Spleen (tissue), 11 donors: ENCODE measurements around the gene ODAD4. TPM values are rescaled to one million over a fixed set of nuclear protein-coding genes. Genes with fewer than 3 reads are reported as not detected.
A peak's percentile ranks its signal among the peaks of the same experiment; 100 is the strongest.
"Not testable (repeated sequence)": the region's sequence is repeated elsewhere in the genome, so short reads cannot be mapped to it uniquely, and the experiment has no call there.

Experiments
- DNase-seq: peaks from one replicate; pipeline ENCODE4 v3.0.0-alpha.2; 2020
- H3K27ac ChIP-seq, 8 donors: fragments of 200-600 bp; sonication (generic) in 7 of 8; 1 replicate in 4 of 8; 2 replicates in 4 of 8; pipeline versions ENCODE4 v1.5.0 to v1.8.0; 2016 to 2021; ENCODE audit warnings: inconsistent platforms in 4 of 8, mild to moderate bottlenecking in 4 of 8, moderate library complexity in 1 of 8
- H3K27me3 ChIP-seq, 7 donors: fragments of 200-600 bp; sonication (generic) in 6 of 7; replicated peaks in 1 of 7; 1 replicate in 4 of 7; 2 replicates in 3 of 7; pipeline versions ENCODE4 v1.5.0 to v1.8.0; 2016 to 2021; ENCODE audit warnings: inconsistent platforms in 3 of 7, mild to moderate bottlenecking in 1 of 7
- H3K36me3 ChIP-seq, 6 donors: fragments of 200-600 bp; sonication (generic) in 5 of 6; 1 replicate in 4 of 6; 2 replicates in 2 of 6; pipeline versions ENCODE4 v1.5.0 to v1.8.0; 2016 to 2021; ENCODE audit warnings: inconsistent platforms in 2 of 6
- H3K4me1 ChIP-seq, 6 donors: fragments of 200-600 bp; sonication (generic) in 5 of 6; 1 replicate in 3 of 6; 2 replicates in 3 of 6; pipeline versions ENCODE4 v1.5.0 to v1.8.0; 2016 to 2021; ENCODE audit warnings: inconsistent platforms in 3 of 6
- H3K4me3 ChIP-seq, 8 donors: fragments of 200-600 bp; sonication (generic) in 7 of 8; 1 replicate in 4 of 8; 2 replicates in 4 of 8; pipeline versions ENCODE4 v1.5.0 to v1.8.0; 2016 to 2021; ENCODE audit warnings: inconsistent platforms in 4 of 8, mild to moderate bottlenecking in 4 of 8, moderate library complexity in 2 of 8
- H3K9me3 ChIP-seq, 8 donors: fragments of 200-600 bp; sonication (generic) in 7 of 8; 1 replicate in 4 of 8; 2 replicates in 4 of 8; pipeline versions ENCODE4 v1.5.0 to v1.8.0; 2016 to 2021; ENCODE audit warnings: inconsistent platforms in 4 of 8
- POLR2A ChIP-seq, 3 donors: fragments of 450-650 bp; IDR thresholded peaks; one replicate each; pipeline ENCODE4 v1.5.1; 2017; ENCODE audit warnings: antibody characterized with exemption in 3 of 3, mild to moderate bottlenecking in 1 of 3
- POLR2AphosphoS5 ChIP-seq, 3 donors: sonication (generic); formaldehyde crosslinking; IDR thresholded peaks; one replicate each; pipeline ENCODE4 v1.5.1; 2017; ENCODE audit warnings: antibody characterized with exemption in 3 of 3
- WGBS, 5 donors: extraction: QIAGEN DNeasy Blood & Tissue Kit in 3 of 5; methylation state at CpG; one replicate each; pipeline versions ENCODE4 v1.1.5 to v1.1.7; 2013 to 2018; 5-methylcytosine and 5-hydroxymethylcytosine counted together
- intact Hi-C: fragments of 100-400 bp; cut with DNase I; formaldehyde crosslinking; loops from one replicate; pipeline ENCODE4 v1.15.0; 2023; ENCODE audit warnings: low total_unique reads
- polyA plus RNA-seq, 3 donors: library from polyadenylated mRNA; stranded (reverse); fragments of 200-250 nt; gene quantifications; one replicate each; pipeline ENCODE4 v1.2.1, GENCODE V29; 2013
- total RNA-seq, 7 donors: library from RNA; depleted of rRNA in 3 of 7; stranded (reverse); fragments of >200 nt in 3 of 7; fragmentation: NEBNext Ultra II Directional in 4 of 7; extraction: Animal tissue kit (Norgen Biotek cat#: 25700) in 4 of 7; gene quantifications; one replicate each; pipeline versions ENCODE4 v1.1.0 to v1.2.1, GENCODE V29; 2016 to 2021
- TF ChIP-seq, protein P1 (sequence below), 11 experiments: fragments of 200-600 bp in 7 of 11; fragments of 450-650 bp in 4 of 11; sonication (generic) in 4 of 11; IDR thresholded peaks in 8 of 11; conservative IDR thresholded peaks in 3 of 11; 1 replicate in 7 of 11; 2 replicates in 4 of 11; pipeline versions ENCODE4 v1.4.0 to v1.8.0; 2016 to 2021; ENCODE audit warnings: antibody characterized with exemption in 11 of 11, inconsistent platforms in 4 of 11, mild to moderate bottlenecking in 1 of 11
- donor health status: healthy with polysubstance abuse.
- donor health status: DM: no; HTN: no; CAD: no; lungs with moderate emphysema.
- donor health status: DM: no; HTN: no; CAD: no.
- donor health status: Bipolar disorder and iron deficiency.
- donor health status: healthy.
- donor health status: DM: no; HTN: no; CAD: no.
- donor health status: DM: yes; HTN: yes; CAD: no.

Gene ODAD4
- total and polyA plus RNA-seq, 10 donors = 0.20 to 1.0 (median 0.33) TPM; not detected in 4

DNA sequence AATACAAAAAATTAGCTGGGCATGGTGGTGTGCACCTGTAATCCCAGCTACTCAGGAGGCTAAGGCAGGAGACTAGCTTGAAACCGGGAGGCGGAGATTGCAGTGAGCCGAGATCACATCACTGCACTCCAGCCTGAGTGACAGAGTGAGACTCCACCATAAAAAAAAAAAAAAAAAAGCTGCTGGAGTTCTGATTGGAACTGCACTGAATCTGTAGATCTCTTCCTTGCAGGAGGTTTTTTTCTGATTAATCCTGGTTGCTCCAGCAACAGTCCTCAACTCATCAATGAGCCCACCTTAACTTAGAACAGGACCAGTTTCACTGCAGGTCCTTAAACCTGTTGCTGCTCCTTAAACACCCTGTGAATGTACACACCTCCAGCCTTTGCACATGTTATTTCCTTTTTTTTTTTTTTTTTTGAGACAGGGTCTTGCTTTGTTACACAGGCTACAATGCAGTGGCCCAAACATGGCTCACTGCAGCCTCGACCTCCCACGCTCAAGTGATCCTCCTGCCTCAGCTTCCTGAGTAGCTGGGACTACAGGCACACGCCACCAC is 1.6 kb upstream of the ODAD4 start:
- Histone ChIP-seq H3K27ac (peak overlapping the region in 1 of 8 donors; percentile 90), H3K36me3 (no peaks in the 10 kb centered on the region), H3K9me3 (no peaks in the 10 kb centered on the region), H3K4me1 (peaks cover 6 to 55% (median 26%) of the 10 kb centered on the region in 6 donors), H3K4me3 (no peak overlapping the region), H3K27me3 (no peaks in the 10 kb centered on the region)
- 71 to 84% (median 76%) methylated on average over 6 of the region's 6 CpGs for WGBS, 5 donors
- DNase-seq = no peak
- intact Hi-C loops = no loop called here
- TF ChIP-seq POLR2AphosphoS5 (IDR thresholded peaks at IDR 0.05) = no peak

DNA sequence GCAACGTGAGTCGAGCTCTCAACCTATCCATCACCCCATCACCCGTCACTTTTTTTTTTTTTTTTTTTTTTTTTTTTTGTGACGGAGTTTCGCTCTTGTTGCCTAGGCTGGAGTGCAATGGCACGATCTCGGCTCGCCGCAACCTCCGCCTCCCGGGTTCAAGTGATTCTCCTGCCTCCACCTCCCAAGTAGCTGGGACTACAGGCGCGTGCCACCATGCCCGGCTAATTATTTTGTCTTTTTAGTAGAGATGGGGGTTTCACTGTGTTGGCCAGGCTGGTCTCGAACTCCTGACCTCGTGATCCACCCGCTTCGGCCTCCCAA is 378 bp downstream of the ODAD4 start:
- 51 to 57% (median 54%) methylated on average over 17 to 18 of the region's 18 CpGs for WGBS, 5 donors
- not testable (repeated sequence) for DNase-seq, H3K27me3 ChIP-seq

DNA sequence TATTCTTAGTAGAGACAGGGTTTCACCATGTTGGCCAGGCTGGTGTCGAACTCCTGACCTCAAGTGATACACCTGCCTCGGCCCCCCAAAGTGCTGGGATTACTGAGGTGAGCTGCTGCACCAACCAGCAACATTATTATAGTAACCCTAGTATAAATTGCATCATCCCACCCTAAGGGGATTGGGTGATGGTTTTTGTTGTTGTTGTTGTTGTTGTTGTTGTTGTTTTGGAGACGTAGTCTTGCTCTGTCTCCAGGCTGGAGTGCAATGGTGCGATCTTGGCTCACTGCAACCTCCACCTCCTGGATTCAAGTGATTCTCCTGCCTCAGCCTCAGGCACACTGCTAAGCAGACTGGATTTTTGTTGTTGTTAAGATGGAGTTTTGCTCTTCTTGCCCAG is 1.3 kb downstream of the ODAD4 start:
- peaks cover 6 to 48% (median 26%) of the 10 kb centered on the region in 6 donors for H3K4me1 ChIP-seq
- H3K9me3 ChIP-seq, intact Hi-C loops, H3K36me3 ChIP-seq, H3K4me3 ChIP-seq, DNase-seq, H3K27ac ChIP-seq, H3K27me3 ChIP-seq: not testable (repeated sequence)
- 91 to 97% (median 92%) methylated on average over 4 of the region's 4 CpGs for whole genome bisulfite sequencing, 5 donors

More for the DNA sequence above, 378 bp downstream of the ODAD4 start:
- Histone ChIP-seq H3K4me3 (peak overlapping the region; percentile 47 to 76 (median 54)), H3K4me1 (peaks cover 6 to 53% (median 26%) of the 10 kb centered on the region in 6 donors), H3K27ac (peak overlapping the region in 7 of 8 donors; percentile 72 to 90 (median 86))
- H3K36me3 ChIP-seq, intact Hi-C loops, H3K9me3 ChIP-seq: not testable (repeated sequence)

DNA sequence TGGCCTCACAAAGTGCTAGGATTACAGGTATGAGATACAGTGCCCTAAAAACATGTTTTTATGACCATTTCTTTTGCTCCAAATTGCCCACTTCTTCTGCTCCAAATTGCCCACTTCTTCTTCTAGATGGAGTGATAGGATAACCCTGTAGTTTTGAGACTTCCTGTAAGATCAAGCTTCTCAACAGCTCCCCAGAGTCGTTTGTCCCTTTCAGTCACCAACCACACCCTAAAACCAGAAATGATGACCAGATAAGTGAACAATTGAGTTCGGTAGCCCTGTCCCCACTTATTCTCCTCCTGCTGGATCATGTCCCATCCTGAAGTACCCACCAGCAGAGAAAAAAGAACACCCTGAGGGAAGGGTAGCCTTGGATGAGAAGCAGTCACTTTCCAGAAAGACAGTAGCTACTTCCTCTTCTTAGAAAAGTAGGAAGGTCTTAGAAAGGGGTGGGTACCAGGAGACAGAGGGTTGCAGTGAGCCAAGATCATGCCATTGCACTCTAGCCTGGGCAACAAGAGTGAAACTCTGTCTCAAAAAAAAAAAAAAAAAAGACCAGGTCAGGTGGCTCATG is 2.5 kb downstream of the ODAD4 start:
- H3K36me3 ChIP-seq = no peaks in the 10 kb centered on the region
- peak overlapping the region in 3 of 8 donors; percentile 61 to 69 (median 61) for H3K27ac ChIP-seq
- 14 to 32% (median 19%) methylated on average over 2 of the region's 2 CpGs for WGBS, 5 donors
- H3K4me3 ChIP-seq = no peak overlapping the region
- no peak for DNase-seq
- intact Hi-C loops = no loop called here
- H3K27me3 ChIP-seq = no peaks in the 10 kb centered on the region
- H3K4me1 ChIP-seq = peaks cover 6 to 48% (median 26%) of the 10 kb centered on the region in 6 donors
- TF ChIP-seq POLR2A (IDR thresholded peaks at IDR 0.05) (no peak), POLR2AphosphoS5 (IDR thresholded peaks at IDR 0.05) (no peak)
- TF ChIP-seq, protein P1, sequence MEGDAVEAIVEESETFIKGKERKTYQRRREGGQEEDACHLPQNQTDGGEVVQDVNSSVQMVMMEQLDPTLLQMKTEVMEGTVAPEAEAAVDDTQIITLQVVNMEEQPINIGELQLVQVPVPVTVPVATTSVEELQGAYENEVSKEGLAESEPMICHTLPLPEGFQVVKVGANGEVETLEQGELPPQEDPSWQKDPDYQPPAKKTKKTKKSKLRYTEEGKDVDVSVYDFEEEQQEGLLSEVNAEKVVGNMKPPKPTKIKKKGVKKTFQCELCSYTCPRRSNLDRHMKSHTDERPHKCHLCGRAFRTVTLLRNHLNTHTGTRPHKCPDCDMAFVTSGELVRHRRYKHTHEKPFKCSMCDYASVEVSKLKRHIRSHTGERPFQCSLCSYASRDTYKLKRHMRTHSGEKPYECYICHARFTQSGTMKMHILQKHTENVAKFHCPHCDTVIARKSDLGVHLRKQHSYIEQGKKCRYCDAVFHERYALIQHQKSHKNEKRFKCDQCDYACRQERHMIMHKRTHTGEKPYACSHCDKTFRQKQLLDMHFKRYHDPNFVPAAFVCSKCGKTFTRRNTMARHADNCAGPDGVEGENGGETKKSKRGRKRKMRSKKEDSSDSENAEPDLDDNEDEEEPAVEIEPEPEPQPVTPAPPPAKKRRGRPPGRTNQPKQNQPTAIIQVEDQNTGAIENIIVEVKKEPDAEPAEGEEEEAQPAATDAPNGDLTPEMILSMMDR (IDR thresholded peaks at IDR 0.05 in 8 of 11, conservative IDR thresholded peaks at IDR 0.05 in 3 of 11) = no peak
- no peaks in the 10 kb centered on the region for H3K9me3 ChIP-seq

DNA sequence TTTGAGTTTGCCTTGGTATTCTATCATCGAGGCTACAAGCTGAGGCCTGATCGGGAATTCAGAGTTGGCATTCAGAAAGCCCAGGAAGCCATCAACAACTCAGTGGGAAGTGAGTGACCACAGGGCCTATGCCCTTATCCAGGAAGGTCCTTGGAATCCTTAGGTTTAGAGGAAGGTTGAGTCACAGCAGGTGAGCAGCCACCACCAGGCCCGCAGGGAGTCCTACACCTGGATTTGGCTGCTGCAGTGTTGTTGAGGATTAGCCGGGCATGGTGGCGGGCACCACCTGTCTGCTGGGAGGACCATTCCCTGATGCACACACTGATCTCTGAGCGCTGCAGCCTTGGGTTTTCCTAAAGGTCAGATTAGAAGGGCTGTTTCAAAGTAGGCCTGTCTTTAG is 5.2 kb downstream of the ODAD4 start:
- TF ChIP-seq POLR2A (IDR thresholded peaks at IDR 0.05) (no peak), POLR2AphosphoS5 (IDR thresholded peaks at IDR 0.05) (no peak)
- TF ChIP-seq, protein P1 (IDR thresholded peaks at IDR 0.05 in 8 of 11, conservative IDR thresholded peaks at IDR 0.05 in 3 of 11) = no peak

More for the DNA sequence above, 5.2 kb downstream of the ODAD4 start:
- Histone ChIP-seq H3K4me1 (peaks cover 0 to 28% (median 10%) of the 10 kb centered on the region in 6 donors), H3K9me3 (no peaks in the 10 kb centered on the region), H3K36me3 (no peaks in the 10 kb centered on the region), H3K4me3 (no peak overlapping the region), H3K27ac (no peak overlapping the region), H3K27me3 (no peaks in the 10 kb centered on the region)
- 89 to 97% (median 94%) methylated on average over 6 of the region's 6 CpGs for WGBS, 5 donors
- intact Hi-C loops = no loop called here
- DNase-seq = no peak
